CD4-positive, alpha-beta T cell treated with Interleukin-6 at 100 ng/mL for 8 hours (primary cell): ENCODE data around the gene RING1.

Experiments used
- DNase-seq: peaks from one replicate; pipeline ENCODE4 v3.0.0-alpha.2; 2020; ENCODE audit warnings: mixed read lengths, low spot score

RING1 gene

GRCh38 chr6:33171880-33172687 lies 36.2 kb upstream of the RING1 start:
- no peak for DNase-seq

GRCh38 chr6:33172688-33173534 lies 35.4 kb upstream of the RING1 start:
- no peak for DNase-seq

DNA sequence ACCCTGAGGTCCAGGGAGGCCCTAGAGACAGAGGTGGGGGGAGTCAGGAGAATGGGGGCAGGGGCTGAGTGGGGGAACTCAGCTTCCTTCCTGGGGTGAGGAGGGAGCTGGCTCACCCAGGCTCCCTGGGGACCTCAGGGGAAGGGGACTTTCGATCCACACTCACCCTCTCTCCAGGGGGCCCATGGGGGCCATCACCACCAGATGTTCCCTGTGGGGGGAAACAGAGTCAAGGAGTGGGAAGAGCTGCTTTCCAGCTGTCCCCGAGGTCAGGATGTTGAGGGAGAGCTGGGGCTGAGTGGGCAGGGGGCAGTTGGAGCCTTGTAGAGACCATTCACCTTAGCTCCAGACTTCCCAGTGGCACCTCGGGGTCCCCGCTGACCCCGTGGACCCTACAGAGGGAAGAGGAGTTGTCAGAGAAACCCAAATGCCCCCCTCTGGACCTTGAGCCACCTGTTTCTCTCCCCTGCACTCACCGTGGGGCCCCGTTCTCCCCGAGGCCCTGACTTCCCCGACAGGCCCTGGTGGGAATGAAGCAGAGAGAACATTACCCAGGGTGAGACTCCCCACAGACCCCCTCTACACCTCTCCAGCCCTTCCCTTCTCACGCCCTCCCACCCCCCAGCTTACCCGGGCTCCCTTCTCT lies 34.6 kb upstream of the RING1 start:
- no peak for DNase-seq

DNA sequence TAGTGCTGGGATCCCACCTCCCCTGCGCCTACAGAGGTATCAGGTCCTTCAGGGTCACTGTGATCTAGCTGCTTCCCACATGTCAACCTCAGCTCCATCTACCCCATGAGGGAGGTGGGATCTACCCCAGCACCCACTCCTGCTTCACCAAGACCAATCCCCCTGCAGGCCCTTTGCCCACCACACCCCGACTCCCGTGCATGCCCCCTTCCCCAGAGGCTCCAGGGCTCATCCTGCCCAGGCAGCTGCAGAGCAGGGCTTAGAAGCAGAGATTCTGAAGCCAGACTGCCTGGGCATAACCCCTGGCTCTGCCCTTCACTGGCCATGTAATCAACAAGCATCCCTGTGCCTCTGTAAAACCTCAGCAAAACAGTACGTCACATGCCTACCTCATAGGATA lies 33.5 kb upstream of the RING1 start:
- DNase-seq, result no peak

- no peak for DNase-seq
These were observed 32.7 kb upstream of the RING1 start for GRCh38 chr6:33175436-33176069.

DNA sequence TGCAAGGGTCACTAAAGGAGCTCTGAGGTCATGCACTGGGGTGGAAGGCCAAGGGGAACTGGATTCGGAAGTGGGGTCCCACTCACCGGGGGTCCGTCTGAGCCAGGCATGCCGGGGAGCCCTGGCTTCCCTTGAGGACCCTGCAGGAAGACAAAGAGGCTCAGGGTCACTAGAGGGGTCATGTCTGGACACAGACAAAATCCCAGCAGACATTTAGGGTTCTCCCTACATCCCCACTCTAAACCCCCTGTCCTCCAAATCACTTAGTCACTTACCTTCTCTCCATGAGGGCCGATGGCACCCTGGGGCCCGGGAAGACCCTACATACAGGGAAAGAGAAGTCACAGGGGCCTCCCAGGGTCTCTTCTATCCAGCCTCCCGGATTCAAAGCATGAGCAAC lies 31.4 kb upstream of the RING1 start:
- DNase-seq, result no peak

DNA sequence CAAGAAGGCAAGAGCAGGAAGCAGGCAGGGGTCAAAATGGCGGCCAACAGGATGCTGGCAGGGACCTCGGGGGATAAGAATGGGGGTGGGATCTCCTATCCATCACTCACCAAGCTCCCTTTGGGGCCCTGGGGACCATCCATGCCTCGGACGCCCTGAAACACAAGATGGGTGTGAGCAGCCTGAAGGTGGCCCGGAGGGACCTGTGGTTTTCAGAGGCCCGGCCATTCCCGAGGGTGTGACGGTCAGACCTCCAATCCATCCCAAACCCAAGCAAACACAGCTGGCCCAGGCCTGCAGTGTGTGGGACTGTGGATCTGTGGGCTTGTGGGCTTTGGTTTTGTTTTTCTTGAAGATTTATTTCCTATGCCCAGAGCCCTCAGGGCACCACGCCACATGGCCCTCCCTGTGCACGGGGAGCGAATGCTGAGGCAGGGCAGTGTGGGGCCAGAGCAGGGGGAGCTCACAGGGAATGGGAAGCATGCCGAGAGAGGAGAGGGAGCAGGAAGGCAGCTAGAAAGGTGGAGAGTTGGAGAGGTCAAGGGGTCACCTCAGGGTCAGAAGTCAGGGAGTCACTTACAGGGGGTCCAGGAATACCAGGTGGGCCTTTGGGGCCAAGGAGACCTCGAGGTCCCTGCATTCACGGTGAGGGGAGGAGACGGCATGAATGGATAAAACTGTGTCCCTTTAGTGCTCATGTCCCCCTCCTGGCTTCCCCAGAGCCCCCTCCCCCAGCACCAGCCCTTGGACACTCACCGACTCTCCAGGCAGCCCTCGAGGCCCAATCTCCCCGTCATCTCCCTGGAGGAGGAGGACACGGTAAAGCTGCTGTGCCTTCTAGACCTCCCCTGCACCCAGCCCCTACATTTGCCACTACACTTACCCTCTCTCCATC lies 30.5 kb upstream of the RING1 start:
- no peak for DNase-seq

GRCh38 chr6:33178755-33179475 lies 29.4 kb upstream of the RING1 start:
- no peak for DNase-seq

- no peak for DNase-seq
These were observed 27.2 kb upstream of the RING1 start for GRCh38 chr6:33181141-33181540.

- no peak for DNase-seq
These were observed 25.1 kb upstream of the RING1 start for GRCh38 chr6:33183071-33183683.

DNA sequence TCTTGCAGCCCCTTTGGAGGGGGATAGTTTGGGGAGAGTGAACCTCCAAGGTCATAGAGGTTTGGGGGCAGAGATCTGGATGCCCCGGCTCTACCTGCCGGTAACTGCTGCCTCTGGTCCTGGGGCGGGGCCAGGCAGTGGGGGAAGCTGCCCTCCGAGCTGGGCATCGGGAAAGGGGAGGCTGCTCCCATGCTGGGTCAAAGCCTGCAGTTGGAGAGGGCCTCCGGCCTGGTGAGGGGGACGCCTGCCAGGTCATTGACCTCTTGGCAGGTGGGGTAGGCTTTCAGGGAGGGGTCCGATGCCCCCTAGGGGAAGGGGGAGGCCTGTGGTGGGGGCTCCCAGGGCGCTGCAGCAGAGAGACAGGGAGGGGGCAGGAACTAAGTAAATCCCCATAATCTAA lies 23.1 kb upstream of the RING1 start:
- DNase-seq, result no peak

DNA sequence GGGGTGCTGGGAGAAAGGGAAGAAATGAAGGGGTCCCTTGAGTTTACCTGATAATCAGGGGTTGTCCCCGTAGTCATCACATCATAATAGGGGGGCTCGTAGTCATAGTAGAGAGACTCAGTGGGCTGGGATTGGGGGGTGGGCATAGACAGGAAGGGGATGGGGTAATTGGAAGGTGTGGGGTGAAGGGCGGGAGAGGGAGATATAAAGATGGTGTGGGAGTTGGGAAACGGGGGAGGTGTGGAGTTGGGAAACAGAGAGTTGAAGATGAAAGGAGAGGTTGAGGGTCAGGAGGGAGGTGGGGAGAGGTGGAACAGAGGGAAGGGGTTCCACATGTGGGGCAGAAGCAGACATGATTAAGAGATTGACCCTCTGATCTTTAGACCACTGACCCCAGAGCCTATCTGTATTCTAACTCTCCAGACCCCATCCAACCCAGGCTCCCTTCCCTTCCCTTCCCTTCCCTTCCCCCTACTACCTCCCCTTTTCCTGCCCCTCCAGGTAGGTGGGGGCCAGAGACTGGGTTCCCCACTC lies 22.6 kb upstream of the RING1 start:
- no peak for DNase-seq

GRCh38 chr6:33187809-33188208 lies 20.5 kb upstream of the RING1 start:
- DNase-seq, result no peak

DNA sequence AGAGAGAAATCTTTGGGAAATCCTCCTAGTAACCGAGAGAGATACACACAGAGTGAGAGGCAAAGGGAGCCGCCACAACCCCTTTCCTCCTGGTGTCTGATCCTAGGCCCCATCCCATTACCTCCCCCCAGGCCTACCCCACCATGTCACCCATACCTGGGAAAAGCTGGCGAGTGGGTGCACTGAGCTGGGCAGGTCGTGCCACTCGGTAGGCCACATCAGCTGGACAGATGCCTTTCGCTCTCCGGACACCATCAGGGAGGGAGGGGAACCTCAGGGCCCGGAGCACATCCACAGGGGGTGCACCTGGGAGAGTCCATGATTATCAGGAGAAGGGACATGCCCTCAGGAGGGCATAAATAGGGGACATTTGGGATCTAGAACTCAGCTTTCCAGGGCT lies 19.1 kb upstream of the RING1 start:
- DNase-seq, result no peak

DNA sequence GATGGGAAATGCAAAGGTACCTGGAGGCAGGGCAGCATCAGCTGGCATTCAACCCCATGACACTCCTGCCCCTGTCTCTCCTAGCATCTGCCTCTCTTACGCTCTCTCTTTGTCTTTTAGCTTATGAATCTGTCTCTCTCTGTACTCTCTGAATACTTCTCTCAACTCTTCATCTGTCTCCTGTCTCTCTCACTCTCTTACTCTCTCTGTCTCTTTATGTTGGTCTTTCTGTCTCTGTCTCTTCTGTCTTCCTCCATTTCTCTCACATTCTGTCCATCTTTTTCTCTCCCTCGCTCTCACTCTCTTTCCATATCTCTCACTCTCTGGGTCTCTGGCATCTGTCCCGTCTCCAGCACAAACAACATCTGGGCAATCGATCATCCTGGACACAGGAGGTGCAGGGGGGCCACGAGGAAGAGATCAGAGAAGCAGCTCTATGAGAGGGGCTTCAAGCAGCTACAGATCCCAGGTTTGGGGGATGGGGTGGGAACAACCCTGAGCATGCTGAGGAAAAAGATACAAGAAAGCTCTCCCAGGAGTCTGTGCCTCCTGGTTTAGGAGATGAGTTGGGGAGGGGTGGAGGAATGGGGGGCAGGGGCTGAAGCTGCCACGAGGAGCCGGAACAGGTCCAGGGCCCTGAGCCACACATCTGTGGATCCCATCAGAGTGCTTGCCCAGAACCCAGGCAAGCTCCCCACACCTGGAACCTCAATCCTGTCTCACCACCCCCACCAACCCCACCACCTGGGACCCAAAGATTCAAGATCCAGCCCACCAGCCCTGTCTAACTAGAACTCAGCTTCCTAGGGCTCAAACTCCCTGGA lies 18.5 kb upstream of the RING1 start:
- DNase-seq, result no peak

- no peak for DNase-seq
These were observed 17.7 kb upstream of the RING1 start for GRCh38 chr6:33190504-33191107.

DNA sequence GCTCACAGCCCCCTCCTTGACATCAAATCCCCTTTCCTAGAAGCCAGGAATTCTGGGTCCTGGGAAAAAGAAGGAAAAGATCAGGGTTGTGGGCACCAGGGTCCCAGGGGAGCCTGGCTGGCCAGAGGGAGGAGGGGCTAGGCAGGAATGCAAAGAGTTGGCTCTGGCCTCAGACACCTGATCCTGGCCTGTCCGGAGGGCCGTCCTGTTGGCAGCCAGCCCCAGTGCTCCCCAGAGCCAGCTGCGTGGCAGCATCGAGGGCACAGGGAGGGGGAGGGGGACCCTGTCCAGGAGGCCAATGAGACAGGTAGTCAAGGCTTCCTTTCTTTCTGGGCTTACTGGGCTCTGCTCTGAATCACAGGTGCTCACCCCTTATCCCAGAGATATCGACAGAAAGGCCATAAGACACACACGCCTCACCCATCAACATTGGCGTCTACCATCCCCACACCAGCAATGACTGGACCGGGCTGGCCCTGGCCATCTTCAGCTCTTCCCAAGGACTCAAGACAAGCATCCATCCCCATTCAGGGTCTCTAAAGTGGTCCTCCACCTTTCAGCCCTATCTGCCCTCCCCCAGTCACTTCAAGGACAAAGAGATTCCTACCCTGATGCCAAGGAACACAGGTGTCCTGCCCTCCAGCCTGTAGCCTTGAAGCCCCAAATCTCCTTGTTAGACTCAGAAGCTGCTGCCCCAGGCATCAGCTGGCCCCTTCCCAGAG lies 16.8 kb upstream of the RING1 start:
- no peak for DNase-seq

- no peak for DNase-seq
These were observed 16.1 kb upstream of the RING1 start, which contains the start of gene COL11A2 for GRCh38 chr6:33192105-33192646. Gene COL11A2, minus strand, starts transcription at chr6:33192467. Its CDS starts 227 bp downstream, at chr6:33192240.
